SK-N-SH (cell line): ENCODE results near the gene GRM8.

ENCODE experiments used
- EP300 ChIP-seq, 2 experiments: IDR thresholded peaks; 2 replicates each; pipeline versions ENCODE4 v1.4.0 to v1.6.1; 2012; ENCODE audit warnings: borderline replicate concordance in 1 of 2, low read depth in 1 of 2, low read length in 1 of 2
- EZH2phosphoT487 ChIP-seq: fragments of 200-600 bp; sonication (generic); IDR thresholded peaks from 2 replicates; pipeline ENCODE4 v1.6.1; 2017; ENCODE audit warnings: low read depth, mixed run types, mild to moderate bottlenecking, antibody characterized with exemption, moderate library complexity, borderline replicate concordance
- NFIC ChIP-seq: IDR thresholded peaks from 2 replicates; pipeline ENCODE4 v1.4.0; 2012; ENCODE audit warnings: borderline replicate concordance
- POLR2AphosphoS5 ChIP-seq: IDR thresholded peaks from 2 replicates; pipeline ENCODE4 v1.6.1; 2012; ENCODE audit warnings: low read depth, low read length
- TEAD4 ChIP-seq: IDR thresholded peaks from 2 replicates; pipeline ENCODE4 v1.4.0; 2012; ENCODE audit warnings: mild to moderate bottlenecking, borderline replicate concordance; ENCODE audit not compliant: insufficient read depth
- USF2 ChIP-seq: fragments of 150-350 bp; IDR thresholded peaks from 2 replicates; pipeline ENCODE4 v1.6.1; 2017; ENCODE audit warnings: antibody characterized with exemption, low read length, low read depth, borderline replicate concordance
- YY1 ChIP-seq: IDR thresholded peaks from 2 replicates; pipeline ENCODE4 v1.4.0; 2012; ENCODE audit warnings: low read depth, mild to moderate bottlenecking
- TF ChIP-seq, protein P1 (sequence below): IDR thresholded peaks from 2 replicates; pipeline ENCODE4; 2012
- TF ChIP-seq, protein P2 (sequence below): fragments of 200-600 bp; sonication (generic); IDR thresholded peaks from 2 replicates; pipeline ENCODE4 v1.6.1; 2017; ENCODE audit warnings: antibody characterized with exemption, mild to moderate bottlenecking, moderate library complexity

- TF ChIP-seq, protein P1, sequence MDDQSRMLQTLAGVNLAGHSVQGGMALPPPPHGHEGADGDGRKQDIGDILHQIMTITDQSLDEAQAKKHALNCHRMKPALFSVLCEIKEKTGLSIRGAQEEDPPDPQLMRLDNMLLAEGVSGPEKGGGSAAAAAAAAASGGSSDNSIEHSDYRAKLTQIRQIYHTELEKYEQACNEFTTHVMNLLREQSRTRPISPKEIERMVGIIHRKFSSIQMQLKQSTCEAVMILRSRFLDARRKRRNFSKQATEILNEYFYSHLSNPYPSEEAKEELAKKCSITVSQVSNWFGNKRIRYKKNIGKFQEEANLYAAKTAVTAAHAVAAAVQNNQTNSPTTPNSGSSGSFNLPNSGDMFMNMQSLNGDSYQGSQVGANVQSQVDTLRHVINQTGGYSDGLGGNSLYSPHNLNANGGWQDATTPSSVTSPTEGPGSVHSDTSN = no peak
- TF ChIP-seq YY1 = no peak
- TF ChIP-seq EZH2phosphoT487 = no peak
- TF ChIP-seq, protein P2, sequence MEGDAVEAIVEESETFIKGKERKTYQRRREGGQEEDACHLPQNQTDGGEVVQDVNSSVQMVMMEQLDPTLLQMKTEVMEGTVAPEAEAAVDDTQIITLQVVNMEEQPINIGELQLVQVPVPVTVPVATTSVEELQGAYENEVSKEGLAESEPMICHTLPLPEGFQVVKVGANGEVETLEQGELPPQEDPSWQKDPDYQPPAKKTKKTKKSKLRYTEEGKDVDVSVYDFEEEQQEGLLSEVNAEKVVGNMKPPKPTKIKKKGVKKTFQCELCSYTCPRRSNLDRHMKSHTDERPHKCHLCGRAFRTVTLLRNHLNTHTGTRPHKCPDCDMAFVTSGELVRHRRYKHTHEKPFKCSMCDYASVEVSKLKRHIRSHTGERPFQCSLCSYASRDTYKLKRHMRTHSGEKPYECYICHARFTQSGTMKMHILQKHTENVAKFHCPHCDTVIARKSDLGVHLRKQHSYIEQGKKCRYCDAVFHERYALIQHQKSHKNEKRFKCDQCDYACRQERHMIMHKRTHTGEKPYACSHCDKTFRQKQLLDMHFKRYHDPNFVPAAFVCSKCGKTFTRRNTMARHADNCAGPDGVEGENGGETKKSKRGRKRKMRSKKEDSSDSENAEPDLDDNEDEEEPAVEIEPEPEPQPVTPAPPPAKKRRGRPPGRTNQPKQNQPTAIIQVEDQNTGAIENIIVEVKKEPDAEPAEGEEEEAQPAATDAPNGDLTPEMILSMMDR = no peak
- no peak for TF ChIP-seq TEAD4
- TF ChIP-seq POLR2AphosphoS5 = no peak
- no peak for TF ChIP-seq EP300 (IDR thresholded peaks at IDR 0.05; ENCODE audit: borderline replicate concordance in 1 of 2, low read depth in 1 of 2, low read length in 1 of 2)
- no peak for TF ChIP-seq NFIC
- TF ChIP-seq USF2 = no peak
These were observed 751.1 kb downstream of the GRM8 start for GRCh38 chr7:126501617-126502016.
